ENCODE results near the gene TUFT1.

The TUFT1 gene

GRCh38 chr1:151510957-151511635, 29.0 kb upstream of the TUFT1 start, which contains the start of gene CGN:
CGN (plus strand) TSS chr1:151511387; CDS start chr1:151518520, 7,133 bp downstream.
- TF ChIP-seq, protein P1, sequence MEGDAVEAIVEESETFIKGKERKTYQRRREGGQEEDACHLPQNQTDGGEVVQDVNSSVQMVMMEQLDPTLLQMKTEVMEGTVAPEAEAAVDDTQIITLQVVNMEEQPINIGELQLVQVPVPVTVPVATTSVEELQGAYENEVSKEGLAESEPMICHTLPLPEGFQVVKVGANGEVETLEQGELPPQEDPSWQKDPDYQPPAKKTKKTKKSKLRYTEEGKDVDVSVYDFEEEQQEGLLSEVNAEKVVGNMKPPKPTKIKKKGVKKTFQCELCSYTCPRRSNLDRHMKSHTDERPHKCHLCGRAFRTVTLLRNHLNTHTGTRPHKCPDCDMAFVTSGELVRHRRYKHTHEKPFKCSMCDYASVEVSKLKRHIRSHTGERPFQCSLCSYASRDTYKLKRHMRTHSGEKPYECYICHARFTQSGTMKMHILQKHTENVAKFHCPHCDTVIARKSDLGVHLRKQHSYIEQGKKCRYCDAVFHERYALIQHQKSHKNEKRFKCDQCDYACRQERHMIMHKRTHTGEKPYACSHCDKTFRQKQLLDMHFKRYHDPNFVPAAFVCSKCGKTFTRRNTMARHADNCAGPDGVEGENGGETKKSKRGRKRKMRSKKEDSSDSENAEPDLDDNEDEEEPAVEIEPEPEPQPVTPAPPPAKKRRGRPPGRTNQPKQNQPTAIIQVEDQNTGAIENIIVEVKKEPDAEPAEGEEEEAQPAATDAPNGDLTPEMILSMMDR (IDR thresholded peaks at IDR 0.05; ENCODE audit: low read depth, low read length): no peak
- TF ChIP-seq MAX (IDR thresholded peaks at IDR 0.05; ENCODE audit: low read depth, low read length) (peak; percentile 6; the same call in 1 of the 2 replicates), POLR2A (IDR thresholded peaks at IDR 0.05; ENCODE audit: extremely low read depth, insufficient read length) (peak; percentile 15), MYC (IDR thresholded peaks at IDR 0.05; ENCODE audit: low read depth, low read length) (no peak)
- peak within 1 kb of the TSS; percentile 42 for H3K4me3 ChIP-seq (ENCODE audit: low read depth, low read length)
- peak; percentile 85 for DNase-seq (ENCODE audit: low read depth)

- TF ChIP-seq MYC (IDR thresholded peaks at IDR 0.05; ENCODE audit: low read depth, low read length) (no peak), MAX (IDR thresholded peaks at IDR 0.05; ENCODE audit: low read depth, low read length) (no peak), POLR2A (IDR thresholded peaks at IDR 0.05; ENCODE audit: extremely low read depth, insufficient read length) (no peak)
- TF ChIP-seq, protein P1 (IDR thresholded peaks at IDR 0.05; ENCODE audit: low read depth, low read length): no peak
- DNase-seq (ENCODE audit: low read depth): peak; percentile 38
- peak overlapping the region; percentile 42 for H3K4me3 ChIP-seq (ENCODE audit: low read depth, low read length)
Measured at GRCh38 chr1:151511636-151512215, 28.4 kb upstream of the TUFT1 start.

DNA sequence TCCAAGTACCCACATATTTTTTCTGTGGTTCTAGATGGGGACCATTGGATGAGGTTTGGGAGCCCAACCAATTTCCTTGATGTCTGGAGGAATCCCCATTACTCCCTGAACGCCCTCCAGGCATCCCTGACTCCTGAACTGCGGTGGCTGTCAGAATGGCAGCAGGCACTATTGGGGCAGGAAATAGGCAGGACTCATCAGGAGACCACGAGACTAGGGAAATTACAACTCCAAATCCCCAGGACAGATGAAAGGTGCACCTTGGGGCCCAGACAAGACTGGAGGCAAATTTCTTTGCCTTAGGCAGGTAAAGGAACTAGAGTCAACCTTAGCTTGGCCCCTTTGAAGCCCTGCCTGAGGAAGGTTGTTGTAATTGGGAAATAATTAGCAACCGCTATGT, 27.8 kb upstream of the TUFT1 start:
- TF ChIP-seq, protein P1 (IDR thresholded peaks at IDR 0.05; ENCODE audit: low read depth, low read length): no peak
- TF ChIP-seq MAX (IDR thresholded peaks at IDR 0.05; ENCODE audit: low read depth, low read length) (no peak), POLR2A (IDR thresholded peaks at IDR 0.05; ENCODE audit: extremely low read depth, insufficient read length) (no peak), MYC (IDR thresholded peaks at IDR 0.05; ENCODE audit: low read depth, low read length) (no peak)
- DNase-seq (ENCODE audit: low read depth): no peak
- no peak overlapping the region for H3K4me3 ChIP-seq (ENCODE audit: low read depth, low read length)

DNA sequence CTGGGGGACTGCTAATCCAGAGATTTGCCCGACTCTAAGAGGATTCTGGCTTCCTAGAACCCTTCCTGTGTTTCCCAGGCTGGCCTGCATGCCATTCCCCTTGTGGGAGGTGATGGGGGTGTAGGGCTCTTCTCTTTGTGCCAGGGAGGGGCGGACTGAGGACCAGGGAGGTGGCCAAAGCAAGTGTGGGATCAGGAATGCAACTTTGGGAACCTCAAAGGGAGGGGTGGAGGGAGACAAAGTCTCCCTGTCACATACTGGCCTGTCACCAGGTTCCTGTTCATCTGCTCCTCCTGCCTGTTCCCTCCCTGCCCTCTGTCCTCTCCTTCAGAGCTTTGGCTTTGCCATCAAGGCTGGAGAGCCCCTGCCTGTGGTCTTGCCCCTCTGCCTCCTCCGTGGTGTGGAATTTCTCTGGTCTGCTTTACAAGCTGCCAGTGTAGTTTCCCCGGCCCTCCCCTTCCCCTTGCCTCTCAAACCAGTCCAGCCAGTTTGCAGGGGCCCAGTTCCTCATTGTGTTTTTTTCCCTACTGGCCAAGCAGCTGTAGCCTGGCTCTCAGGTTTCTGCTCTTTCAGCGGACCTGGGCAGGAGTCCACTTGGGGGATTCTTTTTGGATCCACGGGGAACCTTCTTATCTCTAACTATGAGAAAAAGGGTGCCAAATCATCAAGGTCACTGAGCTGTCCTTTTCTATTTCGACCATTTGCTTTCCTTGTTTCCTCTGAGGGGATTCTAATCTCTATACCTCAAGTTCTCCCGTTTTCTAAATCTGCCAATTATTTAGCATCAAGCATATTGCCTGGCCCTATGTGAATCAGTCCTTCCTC, 27.1 kb upstream of the TUFT1 start:
- no peak overlapping the region for H3K4me3 ChIP-seq (ENCODE audit: low read depth, low read length)
- TF ChIP-seq MAX (IDR thresholded peaks at IDR 0.05; ENCODE audit: low read depth, low read length): no peak
- no peak for TF ChIP-seq POLR2A (IDR thresholded peaks at IDR 0.05; ENCODE audit: extremely low read depth, insufficient read length)
- TF ChIP-seq, protein P1 (IDR thresholded peaks at IDR 0.05; ENCODE audit: low read depth, low read length): no peak
- no peak for TF ChIP-seq MYC (IDR thresholded peaks at IDR 0.05; ENCODE audit: low read depth, low read length)
- peak; percentile 23 for DNase-seq (ENCODE audit: low read depth)

GRCh38 chr1:151513626-151514121, 26.4 kb upstream of the TUFT1 start:
- H3K4me3 ChIP-seq (ENCODE audit: low read depth, low read length): no peak overlapping the region
- no peak for DNase-seq (ENCODE audit: low read depth)

More at GRCh38 chr1:151513626-151514121, 26.4 kb upstream of the TUFT1 start:
- no peak for TF ChIP-seq MYC (IDR thresholded peaks at IDR 0.05; ENCODE audit: low read depth, low read length)
- TF ChIP-seq POLR2A (IDR thresholded peaks at IDR 0.05; ENCODE audit: extremely low read depth, insufficient read length): no peak
- TF ChIP-seq MAX (IDR thresholded peaks at IDR 0.05; ENCODE audit: low read depth, low read length): no peak
- TF ChIP-seq, protein P1 (IDR thresholded peaks at IDR 0.05; ENCODE audit: low read depth, low read length): no peak
